GM23338 (cell line): ENCODE data around the gene ZNF804A. TPM values are rescaled to one million over a fixed set of nuclear protein-coding genes. Genes with fewer than 3 reads are reported as not detected.

ENCODE experiments used
- CREB1 ChIP-seq: fragments of 250-450 bp; sonication (Bioruptor Pico); IDR thresholded peaks from 2 replicates; pipeline ENCODE4 v1.5.0; 2020; ENCODE audit warnings: low read depth, mild to moderate bottlenecking, moderate library complexity
- STAT1 ChIP-seq: IDR thresholded peaks from one replicate; pipeline ENCODE4 v1.6.1; 2016; ENCODE audit warnings: antibody characterized with exemption; ENCODE audit not compliant: unreplicated experiment
- polyA plus RNA-seq: library from polyadenylated mRNA; unstranded; fragments of >200 nt; fragmentation: Nextera tagmentation; extraction: Ambion mirVana; gene quantifications from 2 replicates; pipeline ENCODE4 v1.2.1, GENCODE V29; 2016
- total RNA-seq: library from RNA; depleted of rRNA; stranded (reverse); fragments of >200 nt; shearing (Covaris generic); gene quantifications from 2 replicates; pipeline ENCODE4 v1.2.3, GENCODE V29; 2014
- TF ChIP-seq, protein P1 (sequence below): IDR thresholded peaks from one replicate; pipeline ENCODE4 v1.6.1; 2018; ENCODE audit warnings: antibody characterized with exemption; ENCODE audit not compliant: unreplicated experiment
- TF ChIP-seq, protein P2 (sequence below): IDR thresholded peaks from 2 replicates; pipeline ENCODE4 v1.6.1; 2016; ENCODE audit warnings: antibody characterized with exemption
- TF ChIP-seq, protein P3 (sequence below): fragments of 250-450 bp; sonication (Bioruptor Pico); IDR thresholded peaks from 2 replicates; pipeline ENCODE4 v1.5.0; 2020; ENCODE audit warnings: mild to moderate bottlenecking, moderate library complexity

Gene ZNF804A
- total and polyA plus RNA-seq, 2 experiments from 2014 or later: not detected

DNA sequence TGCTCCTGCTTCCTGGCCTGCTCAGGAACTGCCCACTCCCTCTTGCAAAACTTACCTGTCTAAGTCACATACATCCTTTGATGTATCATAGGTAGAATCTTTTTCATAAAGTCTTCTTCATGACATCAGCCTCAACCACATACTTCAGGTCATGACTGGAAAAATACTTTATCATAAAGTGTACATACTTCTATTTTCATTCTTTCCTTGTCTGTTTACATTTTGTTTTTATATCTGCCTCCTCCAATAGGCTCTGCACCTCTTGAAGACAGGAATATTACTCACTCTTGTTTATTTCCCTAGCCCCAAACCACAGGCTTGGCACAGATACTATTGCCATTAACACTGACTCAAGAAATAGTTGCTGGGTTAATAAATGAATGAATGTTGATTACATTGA lies 43.6 kb upstream of the ZNF804A start (continued):
- TF ChIP-seq, protein P1, sequence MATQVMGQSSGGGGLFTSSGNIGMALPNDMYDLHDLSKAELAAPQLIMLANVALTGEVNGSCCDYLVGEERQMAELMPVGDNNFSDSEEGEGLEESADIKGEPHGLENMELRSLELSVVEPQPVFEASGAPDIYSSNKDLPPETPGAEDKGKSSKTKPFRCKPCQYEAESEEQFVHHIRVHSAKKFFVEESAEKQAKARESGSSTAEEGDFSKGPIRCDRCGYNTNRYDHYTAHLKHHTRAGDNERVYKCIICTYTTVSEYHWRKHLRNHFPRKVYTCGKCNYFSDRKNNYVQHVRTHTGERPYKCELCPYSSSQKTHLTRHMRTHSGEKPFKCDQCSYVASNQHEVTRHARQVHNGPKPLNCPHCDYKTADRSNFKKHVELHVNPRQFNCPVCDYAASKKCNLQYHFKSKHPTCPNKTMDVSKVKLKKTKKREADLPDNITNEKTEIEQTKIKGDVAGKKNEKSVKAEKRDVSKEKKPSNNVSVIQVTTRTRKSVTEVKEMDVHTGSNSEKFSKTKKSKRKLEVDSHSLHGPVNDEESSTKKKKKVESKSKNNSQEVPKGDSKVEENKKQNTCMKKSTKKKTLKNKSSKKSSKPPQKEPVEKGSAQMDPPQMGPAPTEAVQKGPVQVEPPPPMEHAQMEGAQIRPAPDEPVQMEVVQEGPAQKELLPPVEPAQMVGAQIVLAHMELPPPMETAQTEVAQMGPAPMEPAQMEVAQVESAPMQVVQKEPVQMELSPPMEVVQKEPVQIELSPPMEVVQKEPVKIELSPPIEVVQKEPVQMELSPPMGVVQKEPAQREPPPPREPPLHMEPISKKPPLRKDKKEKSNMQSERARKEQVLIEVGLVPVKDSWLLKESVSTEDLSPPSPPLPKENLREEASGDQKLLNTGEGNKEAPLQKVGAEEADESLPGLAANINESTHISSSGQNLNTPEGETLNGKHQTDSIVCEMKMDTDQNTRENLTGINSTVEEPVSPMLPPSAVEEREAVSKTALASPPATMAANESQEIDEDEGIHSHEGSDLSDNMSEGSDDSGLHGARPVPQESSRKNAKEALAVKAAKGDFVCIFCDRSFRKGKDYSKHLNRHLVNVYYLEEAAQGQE: no peak
- TF ChIP-seq CREB1 (no peak), STAT1 (no peak)
- TF ChIP-seq, protein P2, sequence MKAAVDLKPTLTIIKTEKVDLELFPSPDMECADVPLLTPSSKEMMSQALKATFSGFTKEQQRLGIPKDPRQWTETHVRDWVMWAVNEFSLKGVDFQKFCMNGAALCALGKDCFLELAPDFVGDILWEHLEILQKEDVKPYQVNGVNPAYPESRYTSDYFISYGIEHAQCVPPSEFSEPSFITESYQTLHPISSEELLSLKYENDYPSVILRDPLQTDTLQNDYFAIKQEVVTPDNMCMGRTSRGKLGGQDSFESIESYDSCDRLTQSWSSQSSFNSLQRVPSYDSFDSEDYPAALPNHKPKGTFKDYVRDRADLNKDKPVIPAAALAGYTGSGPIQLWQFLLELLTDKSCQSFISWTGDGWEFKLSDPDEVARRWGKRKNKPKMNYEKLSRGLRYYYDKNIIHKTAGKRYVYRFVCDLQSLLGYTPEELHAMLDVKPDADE: no peak
- TF ChIP-seq, protein P3, sequence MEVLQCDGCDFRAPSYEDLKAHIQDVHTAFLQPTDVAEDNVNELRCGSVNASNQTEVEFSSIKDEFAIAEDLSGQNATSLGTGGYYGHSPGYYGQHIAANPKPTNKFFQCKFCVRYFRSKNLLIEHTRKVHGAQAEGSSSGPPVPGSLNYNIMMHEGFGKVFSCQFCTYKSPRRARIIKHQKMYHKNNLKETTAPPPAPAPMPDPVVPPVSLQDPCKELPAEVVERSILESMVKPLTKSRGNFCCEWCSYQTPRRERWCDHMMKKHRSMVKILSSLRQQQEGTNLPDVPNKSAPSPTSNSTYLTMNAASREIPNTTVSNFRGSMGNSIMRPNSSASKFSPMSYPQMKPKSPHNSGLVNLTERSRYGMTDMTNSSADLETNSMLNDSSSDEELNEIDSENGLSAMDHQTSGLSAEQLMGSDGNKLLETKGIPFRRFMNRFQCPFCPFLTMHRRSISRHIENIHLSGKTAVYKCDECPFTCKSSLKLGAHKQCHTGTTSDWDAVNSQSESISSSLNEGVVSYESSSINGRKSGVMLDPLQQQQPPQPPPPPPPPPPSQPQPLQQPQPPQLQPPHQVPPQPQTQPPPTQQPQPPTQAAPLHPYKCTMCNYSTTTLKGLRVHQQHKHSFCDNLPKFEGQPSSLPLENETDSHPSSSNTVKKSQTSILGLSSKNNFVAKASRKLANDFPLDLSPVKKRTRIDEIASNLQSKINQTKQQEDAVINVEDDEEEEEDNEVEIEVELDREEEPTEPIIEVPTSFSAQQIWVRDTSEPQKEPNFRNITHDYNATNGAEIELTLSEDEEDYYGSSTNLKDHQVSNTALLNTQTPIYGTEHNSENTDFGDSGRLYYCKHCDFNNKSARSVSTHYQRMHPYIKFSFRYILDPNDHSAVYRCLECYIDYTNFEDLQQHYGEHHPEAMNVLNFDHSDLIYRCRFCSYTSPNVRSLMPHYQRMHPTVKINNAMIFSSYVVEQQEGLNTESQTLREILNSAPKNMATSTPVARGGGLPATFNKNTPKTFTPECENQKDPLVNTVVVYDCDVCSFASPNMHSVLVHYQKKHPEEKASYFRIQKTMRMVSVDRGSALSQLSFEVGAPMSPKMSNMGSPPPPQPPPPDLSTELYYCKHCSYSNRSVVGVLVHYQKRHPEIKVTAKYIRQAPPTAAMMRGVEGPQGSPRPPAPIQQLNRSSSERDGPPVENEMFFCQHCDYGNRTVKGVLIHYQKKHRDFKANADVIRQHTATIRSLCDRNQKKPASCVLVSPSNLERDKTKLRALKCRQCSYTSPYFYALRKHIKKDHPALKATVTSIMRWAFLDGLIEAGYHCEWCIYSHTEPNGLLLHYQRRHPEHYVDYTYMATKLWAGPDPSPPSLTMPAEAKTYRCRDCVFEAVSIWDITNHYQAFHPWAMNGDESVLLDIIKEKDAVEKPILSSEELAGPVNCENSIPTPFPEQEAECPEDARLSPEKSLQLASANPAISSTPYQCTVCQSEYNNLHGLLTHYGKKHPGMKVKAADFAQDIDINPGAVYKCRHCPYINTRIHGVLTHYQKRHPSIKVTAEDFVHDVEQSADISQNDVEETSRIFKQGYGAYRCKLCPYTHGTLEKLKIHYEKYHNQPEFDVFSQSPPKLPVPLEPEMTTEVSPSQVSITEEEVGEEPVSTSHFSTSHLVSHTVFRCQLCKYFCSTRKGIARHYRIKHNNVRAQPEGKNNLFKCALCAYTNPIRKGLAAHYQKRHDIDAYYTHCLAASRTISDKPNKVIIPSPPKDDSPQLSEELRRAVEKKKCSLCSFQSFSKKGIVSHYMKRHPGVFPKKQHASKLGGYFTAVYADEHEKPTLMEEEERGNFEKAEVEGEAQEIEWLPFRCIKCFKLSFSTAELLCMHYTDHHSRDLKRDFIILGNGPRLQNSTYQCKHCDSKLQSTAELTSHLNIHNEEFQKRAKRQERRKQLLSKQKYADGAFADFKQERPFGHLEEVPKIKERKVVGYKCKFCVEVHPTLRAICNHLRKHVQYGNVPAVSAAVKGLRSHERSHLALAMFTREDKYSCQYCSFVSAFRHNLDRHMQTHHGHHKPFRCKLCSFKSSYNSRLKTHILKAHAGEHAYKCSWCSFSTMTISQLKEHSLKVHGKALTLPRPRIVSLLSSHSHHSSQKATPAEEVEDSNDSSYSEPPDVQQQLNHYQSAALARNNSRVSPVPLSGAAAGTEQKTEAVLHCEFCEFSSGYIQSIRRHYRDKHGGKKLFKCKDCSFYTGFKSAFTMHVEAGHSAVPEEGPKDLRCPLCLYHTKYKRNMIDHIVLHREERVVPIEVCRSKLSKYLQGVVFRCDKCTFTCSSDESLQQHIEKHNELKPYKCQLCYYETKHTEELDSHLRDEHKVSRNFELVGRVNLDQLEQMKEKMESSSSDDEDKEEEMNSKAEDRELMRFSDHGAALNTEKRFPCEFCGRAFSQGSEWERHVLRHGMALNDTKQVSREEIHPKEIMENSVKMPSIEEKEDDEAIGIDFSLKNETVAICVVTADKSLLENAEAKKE (CRISPR knock-in tag): no peak
